ENCODE results near the gene ERCC2.

The ERCC2 gene

GRCh38 chr19:45405435-45406225 is 35.3 kb upstream of the ERCC2 start:
- peaks cover 8% of the 10 kb centered on the region for H3K36me3 Mint-ChIP-seq (ENCODE audit: low read depth)
- peaks cover 24% of the 10 kb centered on the region for H3K4me1 Mint-ChIP-seq (ENCODE audit: low read depth)
- peaks cover 28% of the 10 kb centered on the region for H3K27me3 Mint-ChIP-seq (ENCODE audit: low read depth)

DNA sequence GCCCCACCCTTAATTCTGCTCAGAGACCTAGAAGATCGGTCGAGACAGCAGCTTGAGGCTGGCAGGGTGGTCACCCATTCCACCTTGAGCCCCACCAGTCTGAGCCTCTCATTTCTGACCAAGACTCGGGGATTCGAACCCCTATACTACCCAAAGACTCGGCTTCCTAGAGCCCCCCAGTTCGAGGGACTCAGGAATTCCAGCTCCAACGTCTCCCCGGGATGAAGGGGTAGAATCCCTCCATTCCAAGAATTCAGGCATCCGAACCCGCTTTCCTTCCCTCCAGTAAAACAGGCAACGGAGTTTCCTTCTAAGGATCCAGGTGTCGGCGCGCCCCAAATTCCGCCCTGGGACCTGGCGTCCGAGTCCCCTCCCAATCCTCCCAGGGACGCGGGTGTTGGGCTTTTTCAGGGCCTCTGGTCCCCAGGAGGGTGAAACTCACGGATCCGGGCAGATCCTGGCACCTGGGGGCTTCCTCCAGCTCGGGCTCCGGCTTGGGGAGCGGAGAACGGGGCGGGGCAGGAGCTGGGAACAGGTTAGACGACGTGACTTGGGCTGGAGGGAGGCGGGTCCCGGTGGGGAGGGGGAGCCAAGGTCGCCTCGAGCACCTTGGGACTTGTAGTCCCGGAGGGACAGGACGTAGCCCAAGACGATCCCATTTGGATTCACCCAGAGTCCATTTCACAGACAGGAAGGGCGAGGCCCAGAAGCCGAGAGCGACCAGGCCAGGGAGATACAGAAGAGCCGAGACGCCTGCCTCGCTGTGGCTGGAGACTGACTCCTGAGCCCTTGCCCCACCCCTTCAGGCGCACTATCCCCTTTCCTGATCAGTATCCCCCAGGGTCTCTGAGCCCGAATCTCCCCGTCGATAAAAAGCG is 34.4 kb upstream of the ERCC2 start, which contains the start of gene PPP1R13L:
Gene PPP1R13L (minus strand): TSS at position 513 of the 878 bp plus-strand sequence. CDS start 6,751 bp downstream, outside the sequence.
- Mint-ChIP-seq H3K27me3 (ENCODE audit: low read depth) (peaks cover 28% of the 10 kb centered on the region), H3K4me1 (ENCODE audit: low read depth) (peaks cover 24% of the 10 kb centered on the region), H3K27ac (peak within 1 kb of the TSS; percentile 96), H3K36me3 (ENCODE audit: low read depth) (peaks cover 8% of the 10 kb centered on the region), H3K9me3 (no peaks in the 10 kb centered on the region), H3K4me3 (peak within 1 kb of the TSS; percentile 90)

More at GRCh38 chr19:45405435-45406225, 35.3 kb upstream of the ERCC2 start:
- Mint-ChIP-seq H3K4me3 (peak overlapping the region; percentile 90), H3K9me3 (no peaks in the 10 kb centered on the region), H3K27ac (peak overlapping the region; percentile 96)

DNA sequence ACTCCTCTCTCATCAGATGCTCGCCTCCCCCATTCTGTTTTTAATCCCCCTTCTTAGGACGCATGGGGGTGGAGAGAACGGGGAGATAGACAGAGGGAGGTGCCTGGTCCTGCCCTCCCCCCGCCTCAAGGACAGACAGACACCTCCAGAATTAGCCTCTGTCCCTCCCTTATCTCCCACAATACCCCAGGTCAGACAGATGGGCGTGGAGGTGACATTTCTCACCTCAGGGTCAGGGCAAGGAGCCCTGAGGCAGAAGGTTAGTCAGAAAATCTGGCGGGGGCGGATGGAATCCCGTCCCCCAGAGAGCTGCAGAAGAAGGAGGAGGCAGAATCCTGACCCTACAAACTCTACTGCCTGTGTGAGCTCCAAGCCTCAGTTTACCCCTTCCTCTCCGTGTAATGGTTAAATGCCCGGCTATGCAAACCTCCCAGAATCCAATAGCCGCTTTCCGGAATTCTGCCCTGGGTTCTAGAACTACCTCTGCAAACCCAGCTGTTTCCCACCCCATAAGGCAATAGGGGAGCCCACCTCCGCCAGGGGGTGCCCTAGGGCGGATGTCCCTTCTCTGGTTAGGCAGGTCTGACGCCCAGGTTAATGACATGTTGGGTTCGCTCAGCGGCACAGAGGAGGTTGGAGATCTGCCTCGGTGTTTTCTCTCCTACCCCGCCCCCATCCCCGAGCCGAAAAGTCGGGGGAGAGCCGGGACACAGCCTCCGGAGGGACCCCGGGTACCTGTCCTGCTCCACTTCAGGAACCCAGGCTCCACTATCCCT is 33.6 kb upstream of the ERCC2 start:
- Mint-ChIP-seq H3K4me1 (ENCODE audit: low read depth) (peaks cover 22% of the 10 kb centered on the region), H3K36me3 (ENCODE audit: low read depth) (peaks cover 5% of the 10 kb centered on the region), H3K27ac (peak overlapping the region; percentile 31), H3K4me3 (peak overlapping the region; percentile 90), H3K9me3 (no peaks in the 10 kb centered on the region), H3K27me3 (ENCODE audit: low read depth) (peaks cover 28% of the 10 kb centered on the region)

- peaks cover 7% of the 10 kb centered on the region for H3K36me3 Mint-ChIP-seq (ENCODE audit: low read depth)
- no peak overlapping the region for H3K4me3 Mint-ChIP-seq
- H3K27me3 Mint-ChIP-seq (ENCODE audit: low read depth): peaks cover 33% of the 10 kb centered on the region
- H3K27ac Mint-ChIP-seq: no peak overlapping the region
- peaks cover 25% of the 10 kb centered on the region for H3K4me1 Mint-ChIP-seq (ENCODE audit: low read depth)
- no peaks in the 10 kb centered on the region for H3K9me3 Mint-ChIP-seq
Measured at GRCh38 chr19:45403272-45403671, 32.9 kb upstream of the ERCC2 start.

GRCh38 chr19:45402298-45403061 is 32.1 kb upstream of the ERCC2 start:
- Mint-ChIP-seq H3K9me3 (no peaks in the 10 kb centered on the region), H3K27me3 (ENCODE audit: low read depth) (peaks cover 38% of the 10 kb centered on the region), H3K4me1 (ENCODE audit: low read depth) (peaks cover 25% of the 10 kb centered on the region), H3K27ac (no peak overlapping the region), H3K4me3 (no peak overlapping the region), H3K36me3 (ENCODE audit: low read depth) (peaks cover 9% of the 10 kb centered on the region)

DNA sequence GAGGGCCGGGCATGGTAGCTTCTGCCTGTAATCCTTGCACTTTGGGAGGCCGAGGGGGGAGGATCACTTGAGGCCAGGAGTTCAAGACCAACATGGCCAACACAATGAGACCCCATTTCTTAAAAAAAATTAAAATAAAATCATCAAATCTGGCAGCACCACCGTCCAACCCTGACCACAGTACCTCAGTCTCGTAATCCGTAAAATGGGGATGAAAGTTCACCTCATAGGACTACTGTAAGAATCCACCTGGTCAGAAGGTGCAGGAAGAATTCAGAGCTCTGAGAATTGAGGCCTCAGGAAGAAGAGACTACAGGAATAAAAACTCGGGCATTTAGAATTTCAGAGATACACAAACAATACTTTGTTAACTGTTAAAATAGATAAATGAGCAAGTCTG is 31.4 kb upstream of the ERCC2 start:
- Mint-ChIP-seq H3K27ac (no peak overlapping the region), H3K4me3 (no peak overlapping the region), H3K27me3 (ENCODE audit: low read depth) (peaks cover 45% of the 10 kb centered on the region)

DNA sequence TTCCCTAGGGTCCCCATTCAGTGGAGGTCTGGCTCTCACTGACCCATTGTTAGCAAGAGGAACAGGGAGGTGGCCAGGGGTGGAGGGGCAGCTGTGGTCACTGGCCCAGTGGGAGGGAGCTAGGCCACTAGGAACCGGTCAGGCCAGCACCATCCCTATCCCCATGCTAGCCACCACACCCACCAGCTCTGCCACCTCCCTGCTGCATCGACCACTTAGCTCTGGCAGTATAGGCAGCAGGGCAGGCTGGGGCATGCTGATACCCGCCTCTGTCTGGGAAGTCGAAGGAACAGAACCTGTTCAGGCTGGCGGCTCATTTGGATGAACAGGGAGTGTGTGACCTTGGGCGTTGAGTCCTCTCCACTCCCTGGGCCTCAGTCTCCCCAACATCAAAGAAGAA is 29.8 kb upstream of the ERCC2 start:
- peaks cover 10% of the 10 kb centered on the region for H3K36me3 Mint-ChIP-seq (ENCODE audit: low read depth)
- no peaks in the 10 kb centered on the region for H3K9me3 Mint-ChIP-seq
- H3K27me3 Mint-ChIP-seq (ENCODE audit: low read depth): peaks cover 46% of the 10 kb centered on the region
- peaks cover 13% of the 10 kb centered on the region for H3K4me1 Mint-ChIP-seq (ENCODE audit: low read depth)
- no peak overlapping the region for H3K27ac Mint-ChIP-seq
- H3K4me3 Mint-ChIP-seq: no peak overlapping the region

More for the DNA sequence above, 31.4 kb upstream of the ERCC2 start:
- Mint-ChIP-seq H3K4me1 (ENCODE audit: low read depth) (peaks cover 23% of the 10 kb centered on the region), H3K9me3 (no peaks in the 10 kb centered on the region), H3K36me3 (ENCODE audit: low read depth) (peaks cover 12% of the 10 kb centered on the region)

GRCh38 chr19:45395821-45396617 is 25.6 kb upstream of the ERCC2 start:
- peaks cover 10% of the 10 kb centered on the region for H3K36me3 Mint-ChIP-seq (ENCODE audit: low read depth)
- no peak overlapping the region for H3K4me3 Mint-ChIP-seq
- no peak overlapping the region for H3K27ac Mint-ChIP-seq
- H3K27me3 Mint-ChIP-seq (ENCODE audit: low read depth): peaks cover 18% of the 10 kb centered on the region
- no peaks in the 10 kb centered on the region for H3K9me3 Mint-ChIP-seq
- H3K4me1 Mint-ChIP-seq (ENCODE audit: low read depth): peaks cover 3% of the 10 kb centered on the region

GRCh38 chr19:45391871-45392665 is 21.7 kb upstream of the ERCC2 start:
- Mint-ChIP-seq H3K9me3 (no peaks in the 10 kb centered on the region), H3K4me3 (no peak overlapping the region), H3K27me3 (ENCODE audit: low read depth) (peaks cover 9% of the 10 kb centered on the region), H3K4me1 (ENCODE audit: low read depth) (no peaks in the 10 kb centered on the region), H3K27ac (no peak overlapping the region), H3K36me3 (ENCODE audit: low read depth) (no peaks in the 10 kb centered on the region)

DNA sequence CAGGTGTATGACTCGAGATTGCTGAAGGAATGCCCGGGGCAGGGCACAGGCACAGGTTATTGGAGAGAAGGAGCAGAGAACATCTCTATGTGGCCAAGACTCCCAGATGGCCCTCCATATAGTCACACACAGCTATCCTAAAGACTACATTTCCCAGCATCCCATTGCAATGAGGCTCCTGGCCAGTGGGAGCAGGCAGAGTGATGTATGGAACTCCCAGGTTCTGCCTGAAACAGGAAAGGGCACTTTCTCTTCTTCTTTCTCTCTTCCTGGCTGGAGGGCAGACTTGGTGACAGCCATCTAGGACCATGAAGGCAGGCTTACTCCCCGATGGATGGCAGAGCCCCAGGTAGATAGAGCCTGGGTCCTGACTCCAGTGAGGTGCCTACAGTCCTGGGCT is 21.0 kb upstream of the ERCC2 start:
- H3K27me3 Mint-ChIP-seq (ENCODE audit: low read depth): peaks cover 12% of the 10 kb centered on the region
- H3K4me1 Mint-ChIP-seq (ENCODE audit: low read depth): no peaks in the 10 kb centered on the region
- H3K4me3 Mint-ChIP-seq: no peak overlapping the region
- H3K27ac Mint-ChIP-seq: no peak overlapping the region
- H3K36me3 Mint-ChIP-seq (ENCODE audit: low read depth): no peaks in the 10 kb centered on the region
- no peaks in the 10 kb centered on the region for H3K9me3 Mint-ChIP-seq

GRCh38 chr19:45385392-45386221 is 15.2 kb upstream of the ERCC2 start:
- no peak overlapping the region for H3K4me3 Mint-ChIP-seq
- no peaks in the 10 kb centered on the region for H3K36me3 Mint-ChIP-seq (ENCODE audit: low read depth)
- H3K9me3 Mint-ChIP-seq: no peaks in the 10 kb centered on the region

GRCh38 chr19:45382426-45382825 is 12.1 kb upstream of the ERCC2 start:
- H3K4me1 Mint-ChIP-seq (ENCODE audit: low read depth): no peaks in the 10 kb centered on the region
- H3K9me3 Mint-ChIP-seq: no peaks in the 10 kb centered on the region
- no peaks in the 10 kb centered on the region for H3K36me3 Mint-ChIP-seq (ENCODE audit: low read depth)
- H3K4me3 Mint-ChIP-seq: no peak overlapping the region
- peaks cover 20% of the 10 kb centered on the region for H3K27me3 Mint-ChIP-seq (ENCODE audit: low read depth)
- H3K27ac Mint-ChIP-seq: no peak overlapping the region

More at GRCh38 chr19:45385392-45386221, 15.2 kb upstream of the ERCC2 start:
- Mint-ChIP-seq H3K27me3 (ENCODE audit: low read depth) (peaks cover 26% of the 10 kb centered on the region), H3K4me1 (ENCODE audit: low read depth) (no peaks in the 10 kb centered on the region), H3K27ac (no peak overlapping the region)
